Measurements from ENCODE around the gene POC1A.

- TF ChIP-seq, protein P1, sequence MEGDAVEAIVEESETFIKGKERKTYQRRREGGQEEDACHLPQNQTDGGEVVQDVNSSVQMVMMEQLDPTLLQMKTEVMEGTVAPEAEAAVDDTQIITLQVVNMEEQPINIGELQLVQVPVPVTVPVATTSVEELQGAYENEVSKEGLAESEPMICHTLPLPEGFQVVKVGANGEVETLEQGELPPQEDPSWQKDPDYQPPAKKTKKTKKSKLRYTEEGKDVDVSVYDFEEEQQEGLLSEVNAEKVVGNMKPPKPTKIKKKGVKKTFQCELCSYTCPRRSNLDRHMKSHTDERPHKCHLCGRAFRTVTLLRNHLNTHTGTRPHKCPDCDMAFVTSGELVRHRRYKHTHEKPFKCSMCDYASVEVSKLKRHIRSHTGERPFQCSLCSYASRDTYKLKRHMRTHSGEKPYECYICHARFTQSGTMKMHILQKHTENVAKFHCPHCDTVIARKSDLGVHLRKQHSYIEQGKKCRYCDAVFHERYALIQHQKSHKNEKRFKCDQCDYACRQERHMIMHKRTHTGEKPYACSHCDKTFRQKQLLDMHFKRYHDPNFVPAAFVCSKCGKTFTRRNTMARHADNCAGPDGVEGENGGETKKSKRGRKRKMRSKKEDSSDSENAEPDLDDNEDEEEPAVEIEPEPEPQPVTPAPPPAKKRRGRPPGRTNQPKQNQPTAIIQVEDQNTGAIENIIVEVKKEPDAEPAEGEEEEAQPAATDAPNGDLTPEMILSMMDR (IDR thresholded peaks at IDR 0.05; ENCODE audit: low read depth, low read length): no peak
- TF ChIP-seq EZH2phosphoT487 (IDR thresholded peaks at IDR 0.05; ENCODE audit: low read depth): 0 out of 2 replicates have a peak, but pooled peaks have one; percentile 28
These were observed 118.0 kb downstream of the POC1A start for GRCh38 chr3:52036222-52036694.
